IPS-NIHi7 (cell line): ENCODE measurements around the gene PFKM.
"Not testable (repeated sequence)": the region's sequence is repeated elsewhere in the genome, so short reads cannot be mapped to it uniquely, and the experiment has no call there.

Experiments
- DNase-seq: peaks from one replicate; pipeline ENCODE4 v3.0.0; 2012; ENCODE audit warnings: mixed read lengths; ENCODE audit errors: extremely low spot score

PFKM gene

GRCh38 chr12:48111312-48111693 lies 7.9 kb upstream of the PFKM start:
- not testable (repeated sequence) for DNase-seq

GRCh38 chr12:48115957-48116356 lies 3.2 kb upstream of the PFKM start:
- no peak for DNase-seq

- DNase-seq, result no peak
Observed at GRCh38 chr12:48118284-48118871, 786 bp upstream of the PFKM start.

GRCh38 chr12:48119834-48120195 lies 651 bp downstream of the PFKM start:
- DNase-seq, result peak; percentile 20

GRCh38 chr12:48121522-48121921 lies 2.4 kb downstream of the PFKM start:
- DNase-seq, result no peak

GRCh38 chr12:48122065-48122834 lies 3.1 kb downstream of the PFKM start:
- no peak for DNase-seq

GRCh38 chr12:48123169-48123568 lies 4.0 kb downstream of the PFKM start:
- DNase-seq, result no peak

GRCh38 chr12:48125542-48125941 lies 6.4 kb downstream of the PFKM start:
- not testable (repeated sequence) for DNase-seq

- DNase-seq, result no peak
Observed at GRCh38 chr12:48125985-48126384, 6.8 kb downstream of the PFKM start.

GRCh38 chr12:48126953-48127630 lies 7.9 kb downstream of the PFKM start:
- DNase-seq, result no peak

- DNase-seq, result no peak
Observed at GRCh38 chr12:48128800-48129199, 9.6 kb downstream of the PFKM start.

GRCh38 chr12:48129376-48129775 lies 10.2 kb downstream of the PFKM start:
- DNase-seq, result no peak

GRCh38 chr12:48131517-48131916 lies 12.4 kb downstream of the PFKM start:
- DNase-seq, result no peak

GRCh38 chr12:48132826-48133225 lies 13.7 kb downstream of the PFKM start:
- no peak for DNase-seq

GRCh38 chr12:48135027-48135426 lies 15.9 kb downstream of the PFKM start:
- no peak for DNase-seq

GRCh38 chr12:48142818-48143674 lies 23.9 kb downstream of the PFKM start:
- DNase-seq, result peak; percentile 38

- DNase-seq, result peak; percentile 18
Observed at GRCh38 chr12:48143898-48144297, 24.7 kb downstream of the PFKM start.

- no peak for DNase-seq
Observed at GRCh38 chr12:48145981-48146380, 26.8 kb downstream of the PFKM start.

GRCh38 chr12:48151103-48151771 lies 32.1 kb downstream of the PFKM start:
- DNase-seq, result no peak

- not testable (repeated sequence) for DNase-seq
Observed at GRCh38 chr12:48155786-48156185, 36.6 kb downstream of the PFKM start.

- peak; percentile 14 for DNase-seq
Observed at GRCh38 chr12:48156652-48157017, 37.5 kb downstream of the PFKM start.
